Ishikawa (cell line): ENCODE data around the gene INTS14.

Experiments used
- RAD21 ChIP-seq: IDR thresholded peaks from 2 replicates; pipeline ENCODE4 v1.6.1; 2012; ENCODE audit warnings: low read depth
- TAF1 ChIP-seq: IDR thresholded peaks from 2 replicates; pipeline ENCODE4 v1.6.1; 2012; ENCODE audit warnings: low read depth, mild to moderate bottlenecking

GRCh38 chr15:65618560-65619109, 7.7 kb upstream of the INTS14 start:
- TF ChIP-seq RAD21 (no peak), TAF1 (no peak)
